PC-9 (cell line): ENCODE results near the gene CCNC. TPM values are rescaled to one million over a fixed set of nuclear protein-coding genes. Genes with fewer than 3 reads are reported as not detected.

ENCODE experiments used
- BruUV-seq: library from RNA; stranded (reverse); fragments of 400-500 nt; replicated peaks from 2 replicates; lab custom pipeline; 2021; lab: Mats Ljungman, UMichigan
- CTCF ChIA-PET: fragments of 300-600 bp; sonication (Branson Sonifier 250); formaldehyde crosslinking; loops from one replicate; lab custom pipeline; 2022; ENCODE audit warnings: antibody characterized with exemption; lab: Charles Lee
- POLR2A ChIA-PET: fragments of 300-600 bp; sonication (Branson Sonifier 250); formaldehyde crosslinking; loops from one replicate; lab custom pipeline; 2022; ENCODE audit warnings: antibody characterized with exemption; ENCODE audit not compliant: unreplicated experiment; lab: Charles Lee
- DNase-seq, 2 experiments: peaks; one replicate each; pipeline versions ENCODE4 v3.0.0 to v3.0.0-alpha.2; 2015 to 2022; ENCODE audit warnings: mixed read lengths in 1 of 2
- H2AFZ ChIP-seq: fragments of 200-600 bp; sonication (generic); 2 replicates; pipeline ENCODE4 v1.8.1; 2017; ENCODE audit warnings: antibody characterized with exemption
- H3F3A ChIP-seq: fragments of 200-600 bp; sonication (generic); 2 replicates; pipeline ENCODE4 v1.8.1; 2017; ENCODE audit warnings: antibody characterized with exemption, mild to moderate bottlenecking, low read depth; ENCODE audit not compliant: insufficient read depth
- H3K27ac ChIP-seq: fragments of 200-600 bp; sonication (generic); 2 replicates; pipeline ENCODE4 v1.6.1; 2016; ENCODE audit warnings: mixed run types
- H3K27me3 ChIP-seq: fragments of 200-600 bp; sonication (generic); 2 replicates; pipeline ENCODE4 v1.6.1; 2016; ENCODE audit warnings: low read depth, mixed run types; ENCODE audit not compliant: insufficient read depth
- H3K36me3 ChIP-seq: fragments of 200-600 bp; sonication (generic); 2 replicates; pipeline ENCODE4 v1.6.1; 2016; ENCODE audit warnings: low read depth, mixed run types
- H3K4me1 ChIP-seq: fragments of 200-600 bp; sonication (generic); replicated peaks from 2 replicates; pipeline ENCODE4 v1.6.1; 2016; ENCODE audit warnings: mixed run types; ENCODE audit not compliant: insufficient read depth
- H3K4me2 ChIP-seq: fragments of 200-600 bp; sonication (generic); 2 replicates; pipeline ENCODE4 v1.6.1; 2017; ENCODE audit warnings: mixed run types
- H3K4me3 ChIP-seq: fragments of 200-600 bp; sonication (generic); 2 replicates; pipeline ENCODE4 v1.6.1; 2016; ENCODE audit warnings: mixed run types
- H3K79me2 ChIP-seq: fragments of 200-600 bp; sonication (generic); 2 replicates; pipeline ENCODE4 v1.6.1; 2017; ENCODE audit warnings: low read depth, mixed run types
- H3K9me2 ChIP-seq: fragments of 200-600 bp; sonication (generic); 2 replicates; pipeline ENCODE4 v1.8.1; 2017; ENCODE audit warnings: mild to moderate bottlenecking; ENCODE audit not compliant: insufficient read depth
- H3K9me3 ChIP-seq: fragments of 200-600 bp; sonication (generic); 2 replicates; pipeline ENCODE4 v1.8.1; 2016; ENCODE audit warnings: low read depth; ENCODE audit not compliant: insufficient read depth
- H4K20me1 ChIP-seq: fragments of 200-600 bp; sonication (generic); 2 replicates; pipeline ENCODE4 v1.8.1; 2017; ENCODE audit not compliant: insufficient read depth
- EZH2 ChIP-seq: fragments of 200-600 bp; sonication (generic); IDR thresholded peaks from 2 replicates; pipeline ENCODE4 v1.8.0; 2017; ENCODE audit warnings: antibody characterized with exemption, low read depth
- intact Hi-C: fragments of 100-400 bp; cut with micrococcal nuclease; formaldehyde crosslinking; loops from one replicate; pipeline ENCODE4 v1.10.0; 2022; ENCODE audit not compliant: unreplicated experiment
- total RNA-seq: library from RNA; stranded (reverse); gene quantifications from 2 replicates; pipeline ENCODE4 v1.2.3, GENCODE V29; 2021
- TF ChIP-seq, protein P1 (sequence below): fragments of 200-600 bp; sonication (generic); conservative IDR thresholded peaks from 2 replicates; pipeline ENCODE4 v1.6.1; 2017; ENCODE audit warnings: mixed run types, antibody characterized with exemption, mild to moderate bottlenecking, moderate library complexity

Gene CCNC
- total RNA-seq, 1 experiment from 2014 or later = 83.7 TPM

DNA sequence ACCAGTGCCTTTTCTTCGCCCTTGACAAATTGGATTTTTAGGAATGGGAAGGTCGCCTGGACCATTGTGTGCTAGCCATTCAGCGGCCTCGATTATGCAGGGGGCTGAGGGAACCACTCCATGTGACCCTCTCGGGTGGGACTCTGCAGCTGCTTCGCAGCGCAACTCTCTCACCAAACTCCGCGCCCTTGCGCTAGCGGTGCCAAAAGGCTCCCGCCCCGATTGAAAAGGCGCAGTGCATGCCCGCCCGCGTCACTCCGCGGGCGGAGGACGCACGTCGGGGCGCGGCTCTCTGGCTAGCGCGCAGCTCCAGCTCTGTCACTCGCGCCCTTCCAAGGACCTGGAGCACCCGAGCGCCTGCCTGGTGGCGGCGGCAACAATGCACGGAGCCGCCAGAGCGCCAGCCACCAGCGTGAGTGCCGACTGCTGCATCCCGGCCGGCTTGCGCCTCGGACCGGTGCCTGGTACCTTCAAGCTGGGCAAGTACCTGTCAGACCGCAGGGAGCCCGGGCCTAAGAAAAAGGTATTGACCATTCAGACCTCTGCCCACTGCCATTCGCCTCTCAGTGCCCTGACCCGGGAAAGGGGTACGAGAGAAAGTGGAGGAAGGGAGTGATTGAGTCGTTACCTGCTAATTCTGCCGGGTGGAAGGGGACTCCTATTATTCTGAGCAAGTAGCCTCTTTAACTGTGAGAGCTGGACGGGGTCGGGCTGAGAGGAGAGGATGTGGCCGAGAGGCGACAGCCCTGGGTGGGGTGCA is 38.4 kb upstream of the CCNC start, which contains the start of gene PRDM13:
PRDM13 (plus strand) TSS at position 178 of the 760 bp plus-strand sequence; CDS start at position 380, 202 bp downstream.
- Histone ChIP-seq H3K9me3 (no peaks in the 10 kb centered on the region), H3F3A (no peaks in the 10 kb centered on the region), H3K9me2 (no peaks in the 10 kb centered on the region), H3K4me1 (no peaks in the 10 kb centered on the region), H3K27me3 (0 out of 2 replicates have a peak, but pooled peaks cover 3% of the 10 kb centered on the region), H2AFZ (0 out of 2 replicates have a peak within 1 kb of the TSS, but pooled peaks have one; percentile 36), H3K36me3 (no peaks in the 10 kb centered on the region), H3K79me2 (no peaks in the 10 kb centered on the region), H4K20me1 (no peaks in the 10 kb centered on the region), H3K4me3 (no peak within 1 kb of the TSS), H3K27ac (no peak within 1 kb of the TSS), H3K4me2 (no peak within 1 kb of the TSS)
- ChIA-PET CTCF (no interaction called here), POLR2A (no interaction called here)
- intact Hi-C loops = no loop called here
- no peak for DNase-seq
- no peak for TF ChIP-seq EZH2
- TF ChIP-seq, protein P1, sequence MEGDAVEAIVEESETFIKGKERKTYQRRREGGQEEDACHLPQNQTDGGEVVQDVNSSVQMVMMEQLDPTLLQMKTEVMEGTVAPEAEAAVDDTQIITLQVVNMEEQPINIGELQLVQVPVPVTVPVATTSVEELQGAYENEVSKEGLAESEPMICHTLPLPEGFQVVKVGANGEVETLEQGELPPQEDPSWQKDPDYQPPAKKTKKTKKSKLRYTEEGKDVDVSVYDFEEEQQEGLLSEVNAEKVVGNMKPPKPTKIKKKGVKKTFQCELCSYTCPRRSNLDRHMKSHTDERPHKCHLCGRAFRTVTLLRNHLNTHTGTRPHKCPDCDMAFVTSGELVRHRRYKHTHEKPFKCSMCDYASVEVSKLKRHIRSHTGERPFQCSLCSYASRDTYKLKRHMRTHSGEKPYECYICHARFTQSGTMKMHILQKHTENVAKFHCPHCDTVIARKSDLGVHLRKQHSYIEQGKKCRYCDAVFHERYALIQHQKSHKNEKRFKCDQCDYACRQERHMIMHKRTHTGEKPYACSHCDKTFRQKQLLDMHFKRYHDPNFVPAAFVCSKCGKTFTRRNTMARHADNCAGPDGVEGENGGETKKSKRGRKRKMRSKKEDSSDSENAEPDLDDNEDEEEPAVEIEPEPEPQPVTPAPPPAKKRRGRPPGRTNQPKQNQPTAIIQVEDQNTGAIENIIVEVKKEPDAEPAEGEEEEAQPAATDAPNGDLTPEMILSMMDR = no peak
- no TSS peak for BruUV-seq

DNA sequence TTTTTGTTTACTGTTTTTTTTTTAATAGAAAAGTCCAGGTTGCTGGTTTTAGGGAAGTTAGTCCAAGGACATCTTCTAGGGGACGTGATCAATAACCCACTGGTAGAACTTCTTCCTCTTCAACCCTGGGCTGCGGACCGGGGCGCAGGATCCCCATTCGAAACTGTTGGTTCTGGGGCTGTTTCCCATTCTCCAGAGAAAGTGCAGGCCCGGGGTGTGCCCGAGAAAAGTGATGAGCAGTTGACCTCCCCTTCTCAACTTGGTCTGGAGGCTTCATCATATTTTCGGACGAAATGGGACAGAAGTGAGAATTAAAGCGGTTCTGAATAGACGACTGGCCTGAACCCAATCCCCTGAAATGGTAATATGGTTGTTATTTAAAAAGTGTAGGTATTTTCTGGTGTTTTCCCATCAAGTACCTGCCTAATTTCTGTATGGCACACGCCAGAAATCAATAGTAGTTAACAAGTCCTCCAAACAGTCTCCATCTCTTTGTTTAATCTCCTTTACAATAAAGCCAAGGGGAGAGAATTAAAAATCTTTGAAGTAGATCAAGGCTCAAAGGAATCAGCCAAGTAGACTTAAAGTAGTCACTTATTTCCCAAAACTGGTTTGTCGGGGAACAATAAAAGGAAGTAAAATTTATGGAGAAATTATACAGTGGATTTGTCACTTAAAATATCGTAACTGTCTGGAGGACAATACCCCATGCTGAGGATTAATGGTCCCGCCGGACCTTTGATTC is 37.6 kb upstream of the CCNC start:
- no peaks in the 10 kb centered on the region for H3F3A ChIP-seq
- H3K9me3 ChIP-seq = no peaks in the 10 kb centered on the region
- no peak overlapping the region for H3K4me3 ChIP-seq
- H3K79me2 ChIP-seq = no peaks in the 10 kb centered on the region
- H4K20me1 ChIP-seq = no peaks in the 10 kb centered on the region
- intact Hi-C loops = no loop called here
- no peak overlapping the region for H3K4me2 ChIP-seq
- no peak overlapping the region for H3K27ac ChIP-seq
- 0 out of 2 replicates have a peak, but pooled peaks cover 3% of the 10 kb centered on the region for H3K27me3 ChIP-seq
- ChIA-PET POLR2A (no interaction called here), CTCF (no interaction called here)
- H2AFZ ChIP-seq = 0 out of 2 replicates have a peak overlapping the region, but pooled peaks have one; percentile 36
- BruUV-seq = no TSS peak
- H3K9me2 ChIP-seq = no peaks in the 10 kb centered on the region
- no peak for DNase-seq
- TF ChIP-seq, protein P1 = no peak
- H3K36me3 ChIP-seq = no peaks in the 10 kb centered on the region
- H3K4me1 ChIP-seq = no peaks in the 10 kb centered on the region

DNA sequence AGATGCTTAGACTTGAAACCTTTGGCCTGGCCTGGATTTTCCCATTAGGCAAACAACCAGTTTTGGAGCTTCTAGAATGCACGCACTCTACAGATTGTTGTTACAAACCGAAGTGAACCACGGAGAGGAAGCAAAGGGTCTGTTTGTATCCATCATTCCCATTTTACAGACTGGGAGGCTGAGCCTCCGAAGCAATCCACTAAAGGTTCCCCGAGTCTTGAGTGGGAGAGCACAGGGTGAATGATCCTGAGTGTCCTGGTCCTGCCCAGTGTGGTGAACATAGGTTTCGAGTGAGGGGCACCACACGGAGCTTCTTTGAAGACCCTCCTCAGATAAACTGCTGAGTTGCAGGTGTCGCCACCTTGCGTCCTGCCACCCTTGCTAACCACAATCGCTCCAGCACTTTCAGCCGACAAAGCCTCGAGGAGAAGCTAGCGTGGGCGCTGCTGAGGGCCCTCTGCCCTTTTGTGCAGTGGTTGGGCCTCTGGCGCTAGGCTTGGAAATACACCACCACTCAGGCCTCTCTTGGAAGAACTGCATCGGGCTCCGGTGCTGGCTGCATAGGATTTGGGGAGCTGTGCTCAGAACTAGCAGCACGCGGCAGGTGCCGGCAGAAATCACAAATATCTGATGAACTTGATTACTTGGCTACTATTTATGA is 36.7 kb upstream of the CCNC start:
- TF ChIP-seq EZH2 = no peak
- TF ChIP-seq, protein P1 = no peak
- ChIA-PET CTCF (no interaction called here), POLR2A (no interaction called here)
- H3K9me2 ChIP-seq = no peaks in the 10 kb centered on the region
- H3K4me1 ChIP-seq = no peaks in the 10 kb centered on the region
- no peak overlapping the region for H3K4me2 ChIP-seq
- H3K79me2 ChIP-seq = no peaks in the 10 kb centered on the region
- H3K36me3 ChIP-seq = no peaks in the 10 kb centered on the region
- H4K20me1 ChIP-seq = no peaks in the 10 kb centered on the region
- DNase-seq = no peak
- H2AFZ ChIP-seq = no peak overlapping the region
- H3K9me3 ChIP-seq = no peaks in the 10 kb centered on the region
- no peak overlapping the region for H3K4me3 ChIP-seq
- BruUV-seq = no TSS peak
- intact Hi-C loops = no loop called here
- no peak overlapping the region for H3K27ac ChIP-seq
- H3F3A ChIP-seq = no peaks in the 10 kb centered on the region
- H3K27me3 ChIP-seq = 0 out of 2 replicates have a peak, but pooled peaks cover 3% of the 10 kb centered on the region
